SK-N-SH (cell line): Measurements from ENCODE around the gene NAALADL2. TPM values are rescaled to one million over a fixed set of nuclear protein-coding genes. Genes with fewer than 3 reads are reported as not detected.

Experiments
- CHD2 ChIP-seq: fragments of 150-350 bp; IDR thresholded peaks from 2 replicates; pipeline ENCODE4 v1.6.1; 2018; ENCODE audit warnings: low read length; ENCODE audit not compliant: partially characterized antibody
- EZH2phosphoT487 ChIP-seq: fragments of 200-600 bp; sonication (generic); IDR thresholded peaks from 2 replicates; pipeline ENCODE4 v1.6.1; 2017; ENCODE audit warnings: low read depth, mixed run types, mild to moderate bottlenecking, antibody characterized with exemption, moderate library complexity, borderline replicate concordance
- FOXJ3 ChIP-seq: sonication (generic); formaldehyde crosslinking; IDR thresholded peaks from 2 replicates; pipeline ENCODE4 v1.5.1; 2020; ENCODE audit warnings: mild to moderate bottlenecking, missing genetic modification reagents
- GATA2 ChIP-seq: sonication (generic); formaldehyde crosslinking; IDR thresholded peaks from 2 replicates; pipeline ENCODE4 v1.5.0; 2020; ENCODE audit warnings: mild to moderate bottlenecking, missing genetic modification reagents
- IRF3 ChIP-seq: fragments of 150-350 bp; IDR thresholded peaks from 2 replicates; pipeline ENCODE4 v1.6.1; 2016; ENCODE audit warnings: mild to moderate bottlenecking, low read depth, low read length
- JUND ChIP-seq: IDR thresholded peaks from 2 replicates; pipeline ENCODE4 v1.4.0; 2012
- MEF2A ChIP-seq: IDR thresholded peaks from 2 replicates; pipeline ENCODE4 v1.4.0; 2012; ENCODE audit warnings: low read depth, borderline replicate concordance
- MXI1 ChIP-seq: IDR thresholded peaks from 2 replicates; pipeline ENCODE4 v1.6.1; 2012; ENCODE audit warnings: mild to moderate bottlenecking, low read depth, low read length, improper control_type of control experiment
- NFIC ChIP-seq: IDR thresholded peaks from 2 replicates; pipeline ENCODE4 v1.4.0; 2012; ENCODE audit warnings: borderline replicate concordance
- POLR2AphosphoS5 ChIP-seq: IDR thresholded peaks from 2 replicates; pipeline ENCODE4 v1.6.1; 2012; ENCODE audit warnings: low read depth, low read length
- RAD21 ChIP-seq: IDR thresholded peaks from 2 replicates; pipeline ENCODE4 v1.6.1; 2012; ENCODE audit warnings: mild to moderate bottlenecking, low read length
- REST ChIP-seq: IDR thresholded peaks from 2 replicates; pipeline ENCODE4 v1.6.1; 2012; ENCODE audit warnings: mild to moderate bottlenecking, low read depth, low read length, moderate library complexity
- RFX5 ChIP-seq: IDR thresholded peaks from 2 replicates; pipeline ENCODE4 v1.6.1; 2012; ENCODE audit warnings: mild to moderate bottlenecking, improper control_type of control experiment, low read length
- SIN3A ChIP-seq: IDR thresholded peaks from 2 replicates; pipeline ENCODE4 v1.6.1; 2012; ENCODE audit warnings: low read depth, mild to moderate bottlenecking, low read length, moderate library complexity, borderline replicate concordance
- SMC3 ChIP-seq: IDR thresholded peaks from 2 replicates; pipeline ENCODE4 v1.6.1; 2012; ENCODE audit warnings: low read depth, low read length, improper control_type of control experiment
- USF1 ChIP-seq: IDR thresholded peaks from 2 replicates; pipeline ENCODE4 v1.4.0; 2012; ENCODE audit warnings: low read depth, borderline replicate concordance
- ZBTB33 ChIP-seq: IDR thresholded peaks from 2 replicates; pipeline ENCODE4 v1.4.0; 2012; ENCODE audit warnings: low read depth, borderline replicate concordance
- polyA plus RNA-seq, 3 experiments: library from polyadenylated mRNA; depleted of rRNA; stranded (reverse); fragments of >200 nt; gene quantifications; 2 replicates each; pipeline ENCODE4 v1.2.3, GENCODE V29; 2012

NAALADL2 gene
- polyA plus RNA-seq, 1 of the 3 experiments (the other 2 are of a cell fraction) = 1.2 TPM

- TF ChIP-seq IRF3 = no peak
- TF ChIP-seq EZH2phosphoT487 = no peak
- no peak for TF ChIP-seq REST
- TF ChIP-seq RFX5 = no peak
- no peak for TF ChIP-seq GATA2 (CRISPR knock-in tag)
- no peak for TF ChIP-seq FOXJ3 (CRISPR knock-in tag)
- no peak for TF ChIP-seq SIN3A
- peak; percentile 45; the same call in 1 of the 2 replicates for TF ChIP-seq NFIC
- TF ChIP-seq JUND = peak; percentile 92
- TF ChIP-seq CHD2 = no peak
- no peak for TF ChIP-seq RAD21
- no peak for TF ChIP-seq MXI1
- no peak for TF ChIP-seq USF1
- TF ChIP-seq MEF2A = no peak
- no peak; the same call in 1 of the 2 replicates for TF ChIP-seq POLR2AphosphoS5
- no peak for TF ChIP-seq SMC3
- no peak for TF ChIP-seq ZBTB33
These were observed 527.5 kb downstream of the NAALADL2 start (continued) for GRCh38 chr3:175386630-175387029.
